ENCODE measurements around the gene CFAP99.

- no peak for TF ChIP-seq ZNF274 (IDR thresholded peaks at IDR 0.05; ENCODE audit: low read depth, low read length)
- no peak for TF ChIP-seq YY1 (IDR thresholded peaks at IDR 0.05; ENCODE audit: insufficient read depth, insufficient read length)
- no peak for TF ChIP-seq SUZ12 (IDR thresholded peaks at IDR 0.05; ENCODE audit: extremely low read depth, insufficient read depth, insufficient read length)
Measured at GRCh38 chr4:2485956-2486355, 67.2 kb downstream of the CFAP99 start.

Measured in NT2/D1 (cell line).